WTC11 (cell line): ENCODE results near the gene RDH8. TPM values are rescaled to one million over a fixed set of nuclear protein-coding genes. Genes with fewer than 3 reads are reported as not detected.

Experiments used
- ATAC-seq: fragments of 200-7000 bp; cut with Tn5 transposase; 2 replicates; pipeline ENCODE4 v1.10.0; 2021; ENCODE audit warnings: mild to moderate bottlenecking, moderate library complexity
- CTCF ChIA-PET: fragments of 300-600 bp; sonication (Branson Sonifier 250); formaldehyde crosslinking; loops from one replicate; lab custom pipeline; 2021; ENCODE audit warnings: antibody characterized with exemption; lab: Charles Lee
- POLR2A ChIA-PET: fragments of 350-600 bp; sonication (Branson Sonifier 250); formaldehyde crosslinking; loops from one replicate; lab custom pipeline; 2021; ENCODE audit warnings: antibody characterized with exemption; lab: Charles Lee
- DNase-seq: peaks from one replicate; pipeline ENCODE4 v3.0.0; 2021; ENCODE audit warnings: low spot score
- H3K27ac Mint-ChIP-seq: 2 replicates; pipeline ENCODE4 v1.8.0; 2021; ENCODE audit warnings: mixed read lengths
- H3K27me3 Mint-ChIP-seq: 2 replicates; pipeline ENCODE4 v1.8.0; 2021; ENCODE audit warnings: low read depth, mild to moderate bottlenecking, moderate library complexity, mixed read lengths
- H3K36me3 Mint-ChIP-seq: 2 replicates; pipeline ENCODE4 v1.8.0; 2021; ENCODE audit warnings: mixed read lengths
- H3K4me1 Mint-ChIP-seq: 2 replicates; pipeline ENCODE4 v1.8.0; 2022; ENCODE audit warnings: mixed read lengths
- H3K4me3 Mint-ChIP-seq: 2 replicates; pipeline ENCODE4 v1.8.0; 2021; ENCODE audit warnings: mild to moderate bottlenecking, moderate library complexity, mixed read lengths
- H3K9me3 Mint-ChIP-seq: 2 replicates; pipeline ENCODE4 v1.8.0; 2021; ENCODE audit warnings: mixed read lengths
- CBFB ChIP-seq: sonication (generic); formaldehyde crosslinking; IDR thresholded peaks from 2 replicates; pipeline ENCODE4 v1.8.1; 2022; ENCODE audit warnings: mild to moderate bottlenecking, low read depth, missing genetic modification reagents
- ETV6 ChIP-seq: sonication (generic); formaldehyde crosslinking; IDR thresholded peaks from 2 replicates; pipeline ENCODE4 v1.8.1; 2022; ENCODE audit warnings: mild to moderate bottlenecking, missing genetic modification reagents
- FOXJ3 ChIP-seq: sonication (generic); formaldehyde crosslinking; IDR thresholded peaks from 2 replicates; pipeline ENCODE4 v1.9.0; 2021; ENCODE audit warnings: missing genetic modification reagents, mild to moderate bottlenecking, borderline replicate concordance
- GABPB1 ChIP-seq: sonication (generic); formaldehyde crosslinking; IDR thresholded peaks from 2 replicates; pipeline ENCODE4 v1.8.1; 2023; ENCODE audit warnings: mild to moderate bottlenecking, missing genetic modification reagents
- JAZF1 ChIP-seq: fragments of 250-450 bp; sonication (Bioruptor Pico); IDR thresholded peaks from 2 replicates; pipeline ENCODE4 v1.9.0; 2021; ENCODE audit warnings: moderate library complexity, mild to moderate bottlenecking, inconsistent platforms
- NR3C1 ChIP-seq: sonication (generic); formaldehyde crosslinking; conservative IDR thresholded peaks from 2 replicates; pipeline ENCODE4 v1.8.1; 2023; ENCODE audit warnings: low read depth, mild to moderate bottlenecking, missing genetic modification reagents
- OVOL2 ChIP-seq: fragments of 250-450 bp; sonication (Bioruptor Pico); IDR thresholded peaks from 2 replicates; pipeline ENCODE4 v1.9.0; 2021; ENCODE audit warnings: mild to moderate bottlenecking, borderline replicate concordance
- SMAD3 ChIP-seq: sonication (generic); formaldehyde crosslinking; IDR thresholded peaks from 2 replicates; pipeline ENCODE4 v1.8.0; 2022; ENCODE audit warnings: missing genetic modification reagents, mild to moderate bottlenecking, borderline replicate concordance
- TEAD1 ChIP-seq: sonication (generic); formaldehyde crosslinking; IDR thresholded peaks from 2 replicates; pipeline ENCODE4 v1.8.0; 2022; ENCODE audit warnings: mild to moderate bottlenecking, missing genetic modification reagents
- TP53 ChIP-seq: sonication (generic); formaldehyde crosslinking; IDR thresholded peaks from 2 replicates; pipeline ENCODE4 v1.8.1; 2023; ENCODE audit warnings: mild to moderate bottlenecking, missing genetic modification reagents
- ZNF138 ChIP-seq: sonication (generic); formaldehyde crosslinking; conservative IDR thresholded peaks from 2 replicates; pipeline ENCODE4 v1.8.1; 2022; ENCODE audit warnings: mild to moderate bottlenecking, moderate library complexity, missing genetic modification reagents
- total RNA-seq: library from RNA; stranded (reverse); gene quantifications from 3 replicates; pipeline ENCODE4 v1.2.3, GENCODE V29; 2021
- TF ChIP-seq, protein P1 (sequence below): sonication (generic); formaldehyde crosslinking; IDR thresholded peaks from 2 replicates; pipeline ENCODE4 v1.8.1; 2022; ENCODE audit warnings: mild to moderate bottlenecking, missing genetic modification reagents, moderate library complexity, borderline replicate concordance
- TF ChIP-seq, protein P2 (sequence below): sonication (generic); formaldehyde crosslinking; IDR thresholded peaks from 2 replicates; pipeline ENCODE4 v1.8.0; 2022; ENCODE audit warnings: missing genetic modification reagents
- TF ChIP-seq, protein P3 (sequence below): sonication (generic); formaldehyde crosslinking; IDR thresholded peaks from 2 replicates; pipeline ENCODE4 v1.8.0; 2022; ENCODE audit warnings: mild to moderate bottlenecking, missing genetic modification reagents
- TF ChIP-seq, protein P4 (sequence below): sonication (generic); formaldehyde crosslinking; IDR thresholded peaks from 2 replicates; pipeline ENCODE4 v1.8.1; 2023; ENCODE audit warnings: mild to moderate bottlenecking, missing genetic modification reagents, moderate library complexity
- TF ChIP-seq, protein P5 (sequence below): sonication (generic); formaldehyde crosslinking; IDR thresholded peaks from 2 replicates; pipeline ENCODE4 v1.8.1; 2023; ENCODE audit warnings: mild to moderate bottlenecking, missing genetic modification reagents, moderate library complexity
- TF ChIP-seq, protein P6 (sequence below): sonication (generic); formaldehyde crosslinking; IDR thresholded peaks from 2 replicates; pipeline ENCODE4 v1.8.0; 2022; ENCODE audit warnings: mild to moderate bottlenecking, missing genetic modification reagents
- TF ChIP-seq, protein P7 (sequence below): sonication (generic); formaldehyde crosslinking; conservative IDR thresholded peaks from 2 replicates; pipeline ENCODE4 v1.8.1; 2023; ENCODE audit warnings: mild to moderate bottlenecking, low read depth, missing genetic modification reagents, moderate library complexity
- TF ChIP-seq, protein P8 (sequence below): fragments of 250-450 bp; sonication (Bioruptor Pico); conservative IDR thresholded peaks from 2 replicates; pipeline ENCODE4 v1.9.0; 2021; ENCODE audit warnings: mild to moderate bottlenecking
- TF ChIP-seq, protein P9 (sequence below): fragments of 250-450 bp; sonication (Bioruptor Pico); IDR thresholded peaks from 2 replicates; pipeline ENCODE4 v1.9.0; 2021; ENCODE audit warnings: moderate library complexity, mild to moderate bottlenecking, inconsistent platforms, borderline replicate concordance
- TF ChIP-seq, protein P10 (sequence below): sonication (generic); formaldehyde crosslinking; IDR thresholded peaks from 2 replicates; pipeline ENCODE4 v1.8.1; 2023; ENCODE audit warnings: mild to moderate bottlenecking, moderate library complexity, missing genetic modification reagents

The RDH8 gene
- total RNA-seq, 1 experiment from 2014 or later = not detected

DNA sequence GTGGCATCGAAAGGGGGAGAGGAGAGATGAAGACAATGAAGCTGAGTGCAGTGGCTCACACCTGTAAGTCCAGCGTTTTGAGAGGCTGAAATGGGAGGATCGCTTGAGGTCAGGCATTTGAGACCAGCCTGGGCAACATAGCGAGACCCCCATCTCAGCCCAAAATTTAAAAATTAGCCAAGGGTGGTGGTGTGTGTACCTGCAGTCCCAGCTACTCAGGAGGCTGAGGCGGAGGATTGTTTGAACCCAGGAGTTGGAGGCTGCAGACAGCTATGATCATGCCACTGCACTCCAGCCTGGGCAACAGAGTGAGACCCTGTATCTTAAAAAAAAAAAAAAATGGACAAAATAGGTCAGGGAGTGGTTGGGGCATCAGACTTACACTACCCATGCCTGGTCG, 7.6 kb downstream of the RDH8 start (continued):
- TF ChIP-seq, protein P1, sequence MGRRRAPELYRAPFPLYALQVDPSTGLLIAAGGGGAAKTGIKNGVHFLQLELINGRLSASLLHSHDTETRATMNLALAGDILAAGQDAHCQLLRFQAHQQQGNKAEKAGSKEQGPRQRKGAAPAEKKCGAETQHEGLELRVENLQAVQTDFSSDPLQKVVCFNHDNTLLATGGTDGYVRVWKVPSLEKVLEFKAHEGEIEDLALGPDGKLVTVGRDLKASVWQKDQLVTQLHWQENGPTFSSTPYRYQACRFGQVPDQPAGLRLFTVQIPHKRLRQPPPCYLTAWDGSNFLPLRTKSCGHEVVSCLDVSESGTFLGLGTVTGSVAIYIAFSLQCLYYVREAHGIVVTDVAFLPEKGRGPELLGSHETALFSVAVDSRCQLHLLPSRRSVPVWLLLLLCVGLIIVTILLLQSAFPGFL (CRISPR knock-in tag) = no peak
- TF ChIP-seq, protein P2, sequence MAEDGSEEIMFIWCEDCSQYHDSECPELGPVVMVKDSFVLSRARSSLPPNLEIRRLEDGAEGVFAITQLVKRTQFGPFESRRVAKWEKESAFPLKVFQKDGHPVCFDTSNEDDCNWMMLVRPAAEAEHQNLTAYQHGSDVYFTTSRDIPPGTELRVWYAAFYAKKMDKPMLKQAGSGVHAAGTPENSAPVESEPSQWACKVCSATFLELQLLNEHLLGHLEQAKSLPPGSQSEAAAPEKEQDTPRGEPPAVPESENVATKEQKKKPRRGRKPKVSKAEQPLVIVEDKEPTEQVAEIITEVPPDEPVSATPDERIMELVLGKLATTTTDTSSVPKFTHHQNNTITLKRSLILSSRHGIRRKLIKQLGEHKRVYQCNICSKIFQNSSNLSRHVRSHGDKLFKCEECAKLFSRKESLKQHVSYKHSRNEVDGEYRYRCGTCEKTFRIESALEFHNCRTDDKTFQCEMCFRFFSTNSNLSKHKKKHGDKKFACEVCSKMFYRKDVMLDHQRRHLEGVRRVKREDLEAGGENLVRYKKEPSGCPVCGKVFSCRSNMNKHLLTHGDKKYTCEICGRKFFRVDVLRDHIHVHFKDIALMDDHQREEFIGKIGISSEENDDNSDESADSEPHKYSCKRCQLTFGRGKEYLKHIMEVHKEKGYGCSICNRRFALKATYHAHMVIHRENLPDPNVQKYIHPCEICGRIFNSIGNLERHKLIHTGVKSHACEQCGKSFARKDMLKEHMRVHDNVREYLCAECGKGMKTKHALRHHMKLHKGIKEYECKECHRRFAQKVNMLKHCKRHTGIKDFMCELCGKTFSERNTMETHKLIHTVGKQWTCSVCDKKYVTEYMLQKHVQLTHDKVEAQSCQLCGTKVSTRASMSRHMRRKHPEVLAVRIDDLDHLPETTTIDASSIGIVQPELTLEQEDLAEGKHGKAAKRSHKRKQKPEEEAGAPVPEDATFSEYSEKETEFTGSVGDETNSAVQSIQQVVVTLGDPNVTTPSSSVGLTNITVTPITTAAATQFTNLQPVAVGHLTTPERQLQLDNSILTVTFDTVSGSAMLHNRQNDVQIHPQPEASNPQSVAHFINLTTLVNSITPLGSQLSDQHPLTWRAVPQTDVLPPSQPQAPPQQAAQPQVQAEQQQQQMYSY (CRISPR knock-in tag) = no peak
- TF ChIP-seq OVOL2 (no peak), GABPB1 (no peak), JAZF1 (CRISPR knock-in tag) (no peak)
- TF ChIP-seq, protein P3, sequence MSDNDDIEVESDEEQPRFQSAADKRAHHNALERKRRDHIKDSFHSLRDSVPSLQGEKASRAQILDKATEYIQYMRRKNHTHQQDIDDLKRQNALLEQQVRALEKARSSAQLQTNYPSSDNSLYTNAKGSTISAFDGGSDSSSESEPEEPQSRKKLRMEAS (CRISPR knock-in tag) = no peak
- TF ChIP-seq, protein P4, sequence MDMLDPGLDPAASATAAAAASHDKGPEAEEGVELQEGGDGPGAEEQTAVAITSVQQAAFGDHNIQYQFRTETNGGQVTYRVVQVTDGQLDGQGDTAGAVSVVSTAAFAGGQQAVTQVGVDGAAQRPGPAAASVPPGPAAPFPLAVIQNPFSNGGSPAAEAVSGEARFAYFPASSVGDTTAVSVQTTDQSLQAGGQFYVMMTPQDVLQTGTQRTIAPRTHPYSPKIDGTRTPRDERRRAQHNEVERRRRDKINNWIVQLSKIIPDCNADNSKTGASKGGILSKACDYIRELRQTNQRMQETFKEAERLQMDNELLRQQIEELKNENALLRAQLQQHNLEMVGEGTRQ (CRISPR knock-in tag) = no peak
- TF ChIP-seq, protein P5, sequence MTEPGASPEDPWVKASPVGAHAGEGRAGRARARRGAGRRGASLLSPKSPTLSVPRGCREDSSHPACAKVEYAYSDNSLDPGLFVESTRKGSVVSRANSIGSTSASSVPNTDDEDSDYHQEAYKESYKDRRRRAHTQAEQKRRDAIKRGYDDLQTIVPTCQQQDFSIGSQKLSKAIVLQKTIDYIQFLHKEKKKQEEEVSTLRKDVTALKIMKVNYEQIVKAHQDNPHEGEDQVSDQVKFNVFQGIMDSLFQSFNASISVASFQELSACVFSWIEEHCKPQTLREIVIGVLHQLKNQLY (CRISPR knock-in tag) = no peak

DNA sequence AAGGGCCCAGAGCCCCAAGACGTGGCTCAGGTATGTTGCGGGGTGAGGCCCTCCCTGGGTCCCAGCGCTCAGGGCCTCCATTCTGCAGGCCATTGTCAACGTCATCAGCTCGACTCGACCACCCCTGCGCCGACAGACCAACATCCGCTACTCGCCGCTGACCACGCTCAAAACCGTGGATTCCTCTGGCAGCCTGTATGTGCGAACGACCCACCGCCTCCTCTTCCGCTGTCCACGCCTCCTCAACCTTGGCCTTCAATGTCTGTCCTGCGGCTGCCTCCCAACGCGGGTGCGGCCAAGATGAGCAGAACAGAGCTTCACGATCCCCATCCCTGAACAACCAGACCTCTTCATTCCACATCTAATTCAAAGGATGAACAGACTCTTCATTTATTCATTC, 8.2 kb downstream of the RDH8 start:
- Mint-ChIP-seq H3K4me1 (no peaks in the 10 kb centered on the region), H3K4me3 (no peak overlapping the region), H3K9me3 (no peaks in the 10 kb centered on the region), H3K27ac (no peak overlapping the region), H3K36me3 (no peaks in the 10 kb centered on the region), H3K27me3 (peaks cover 7% of the 10 kb centered on the region)
- ATAC-seq (no peak), DNase-seq (no peak)
- POLR2A ChIA-PET = no interaction called here
- CTCF ChIA-PET = interaction anchor here (0.9 to 5.8 kb wide), 2 partner anchors 21 to 90 kb away, joined by 3 to 52 read pairs; no protein-coding TSS in a partner anchor
- TF ChIP-seq TEAD1 (no peak), ZNF138 (CRISPR knock-in tag) (no peak), NR3C1 (CRISPR knock-in tag) (no peak), SMAD3 (CRISPR knock-in tag) (no peak), TP53 (CRISPR knock-in tag) (no peak), FOXJ3 (no peak), CBFB (CRISPR knock-in tag) (no peak), ETV6 (CRISPR knock-in tag) (no peak)
- TF ChIP-seq, protein P6, sequence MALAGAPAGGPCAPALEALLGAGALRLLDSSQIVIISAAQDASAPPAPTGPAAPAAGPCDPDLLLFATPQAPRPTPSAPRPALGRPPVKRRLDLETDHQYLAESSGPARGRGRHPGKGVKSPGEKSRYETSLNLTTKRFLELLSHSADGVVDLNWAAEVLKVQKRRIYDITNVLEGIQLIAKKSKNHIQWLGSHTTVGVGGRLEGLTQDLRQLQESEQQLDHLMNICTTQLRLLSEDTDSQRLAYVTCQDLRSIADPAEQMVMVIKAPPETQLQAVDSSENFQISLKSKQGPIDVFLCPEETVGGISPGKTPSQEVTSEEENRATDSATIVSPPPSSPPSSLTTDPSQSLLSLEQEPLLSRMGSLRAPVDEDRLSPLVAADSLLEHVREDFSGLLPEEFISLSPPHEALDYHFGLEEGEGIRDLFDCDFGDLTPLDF = no peak
- TF ChIP-seq, protein P7, sequence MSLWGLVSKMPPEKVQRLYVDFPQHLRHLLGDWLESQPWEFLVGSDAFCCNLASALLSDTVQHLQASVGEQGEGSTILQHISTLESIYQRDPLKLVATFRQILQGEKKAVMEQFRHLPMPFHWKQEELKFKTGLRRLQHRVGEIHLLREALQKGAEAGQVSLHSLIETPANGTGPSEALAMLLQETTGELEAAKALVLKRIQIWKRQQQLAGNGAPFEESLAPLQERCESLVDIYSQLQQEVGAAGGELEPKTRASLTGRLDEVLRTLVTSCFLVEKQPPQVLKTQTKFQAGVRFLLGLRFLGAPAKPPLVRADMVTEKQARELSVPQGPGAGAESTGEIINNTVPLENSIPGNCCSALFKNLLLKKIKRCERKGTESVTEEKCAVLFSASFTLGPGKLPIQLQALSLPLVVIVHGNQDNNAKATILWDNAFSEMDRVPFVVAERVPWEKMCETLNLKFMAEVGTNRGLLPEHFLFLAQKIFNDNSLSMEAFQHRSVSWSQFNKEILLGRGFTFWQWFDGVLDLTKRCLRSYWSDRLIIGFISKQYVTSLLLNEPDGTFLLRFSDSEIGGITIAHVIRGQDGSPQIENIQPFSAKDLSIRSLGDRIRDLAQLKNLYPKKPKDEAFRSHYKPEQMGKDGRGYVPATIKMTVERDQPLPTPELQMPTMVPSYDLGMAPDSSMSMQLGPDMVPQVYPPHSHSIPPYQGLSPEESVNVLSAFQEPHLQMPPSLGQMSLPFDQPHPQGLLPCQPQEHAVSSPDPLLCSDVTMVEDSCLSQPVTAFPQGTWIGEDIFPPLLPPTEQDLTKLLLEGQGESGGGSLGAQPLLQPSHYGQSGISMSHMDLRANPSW (CRISPR knock-in tag) = no peak
- TF ChIP-seq, protein P8, sequence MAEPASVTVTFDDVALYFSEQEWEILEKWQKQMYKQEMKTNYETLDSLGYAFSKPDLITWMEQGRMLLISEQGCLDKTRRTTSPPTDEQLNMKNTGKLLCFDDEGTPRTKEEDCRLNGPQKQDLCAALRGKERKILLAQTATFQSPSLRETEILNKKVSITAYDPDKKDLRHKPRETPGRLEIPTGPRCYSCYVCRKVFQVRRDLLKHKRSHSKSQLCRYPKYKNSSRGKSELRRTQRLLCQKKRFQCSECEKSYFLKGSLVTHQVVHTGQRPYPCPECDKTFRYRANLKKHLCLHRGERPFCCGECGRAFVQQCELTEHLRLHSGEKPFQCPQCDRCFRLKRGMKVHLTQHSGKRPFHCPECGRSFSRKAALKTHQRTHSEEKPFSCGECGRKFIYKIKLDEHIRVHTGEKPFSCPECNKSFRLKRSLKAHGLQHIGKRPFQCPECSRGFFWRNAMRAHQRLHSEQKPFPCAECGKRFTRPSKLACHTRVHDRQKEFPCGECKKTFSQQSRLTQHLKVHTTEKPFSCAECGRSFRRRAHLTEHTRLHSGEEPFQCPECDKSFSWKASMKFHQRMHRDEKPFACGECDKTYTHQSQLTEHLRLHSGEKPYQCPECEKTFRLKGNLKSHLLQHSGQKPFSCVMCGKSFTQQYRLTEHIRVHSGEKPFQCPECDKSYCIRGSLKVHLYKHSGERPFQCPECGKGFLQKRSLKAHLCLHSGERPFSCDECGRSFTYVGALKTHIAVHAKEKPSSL (CRISPR knock-in tag) = no peak
- TF ChIP-seq, protein P9, sequence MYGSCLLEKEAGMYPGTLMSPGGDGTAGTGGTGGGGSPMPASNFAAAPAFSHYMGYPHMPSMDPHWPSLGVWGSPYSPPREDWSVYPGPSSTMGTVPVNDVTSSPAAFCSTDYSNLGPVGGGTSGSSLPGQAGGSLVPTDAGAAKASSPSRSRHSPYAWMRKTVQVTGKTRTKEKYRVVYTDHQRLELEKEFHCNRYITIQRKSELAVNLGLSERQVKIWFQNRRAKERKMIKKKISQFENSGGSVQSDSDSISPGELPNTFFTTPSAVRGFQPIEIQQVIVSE (CRISPR knock-in tag) = no peak
- TF ChIP-seq, protein P10, sequence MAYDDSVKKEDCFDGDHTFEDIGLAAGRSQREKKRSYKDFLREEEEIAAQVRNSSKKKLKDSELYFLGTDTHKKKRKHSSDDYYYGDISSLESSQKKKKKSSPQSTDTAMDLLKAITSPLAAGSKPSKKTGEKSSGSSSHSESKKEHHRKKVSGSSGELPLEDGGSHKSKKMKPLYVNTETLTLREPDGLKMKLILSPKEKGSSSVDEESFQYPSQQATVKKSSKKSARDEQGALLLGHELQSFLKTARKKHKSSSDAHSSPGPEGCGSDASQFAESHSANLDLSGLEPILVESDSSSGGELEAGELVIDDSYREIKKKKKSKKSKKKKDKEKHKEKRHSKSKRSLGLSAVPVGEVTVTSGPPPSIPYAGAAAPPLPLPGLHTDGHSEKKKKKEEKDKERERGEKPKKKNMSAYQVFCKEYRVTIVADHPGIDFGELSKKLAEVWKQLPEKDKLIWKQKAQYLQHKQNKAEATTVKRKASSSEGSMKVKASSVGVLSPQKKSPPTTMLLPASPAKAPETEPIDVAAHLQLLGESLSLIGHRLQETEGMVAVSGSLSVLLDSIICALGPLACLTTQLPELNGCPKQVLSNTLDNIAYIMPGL = no peak
